PC-9 (cell line): Measurements from ENCODE around the gene SPESP1. TPM values are rescaled to one million over a fixed set of nuclear protein-coding genes. Genes with fewer than 3 reads are reported as not detected.

Experiments used
- BruUV-seq: library from RNA; stranded (reverse); fragments of 400-500 nt; replicated peaks from 2 replicates; lab custom pipeline; 2021; lab: Mats Ljungman, UMichigan
- CTCF ChIA-PET: fragments of 300-600 bp; sonication (Branson Sonifier 250); formaldehyde crosslinking; loops from one replicate; lab custom pipeline; 2022; ENCODE audit warnings: antibody characterized with exemption; lab: Charles Lee
- POLR2A ChIA-PET: fragments of 300-600 bp; sonication (Branson Sonifier 250); formaldehyde crosslinking; loops from one replicate; lab custom pipeline; 2022; ENCODE audit warnings: antibody characterized with exemption; ENCODE audit not compliant: unreplicated experiment; lab: Charles Lee
- DNase-seq, 2 experiments: peaks; one replicate each; pipeline versions ENCODE4 v3.0.0 to v3.0.0-alpha.2; 2015 to 2022; ENCODE audit warnings: mixed read lengths in 1 of 2
- H2AFZ ChIP-seq: fragments of 200-600 bp; sonication (generic); 2 replicates; pipeline ENCODE4 v1.8.1; 2017; ENCODE audit warnings: antibody characterized with exemption
- H3F3A ChIP-seq: fragments of 200-600 bp; sonication (generic); 2 replicates; pipeline ENCODE4 v1.8.1; 2017; ENCODE audit warnings: antibody characterized with exemption, mild to moderate bottlenecking, low read depth; ENCODE audit not compliant: insufficient read depth
- H3K27ac ChIP-seq: fragments of 200-600 bp; sonication (generic); 2 replicates; pipeline ENCODE4 v1.6.1; 2016; ENCODE audit warnings: mixed run types
- H3K27me3 ChIP-seq: fragments of 200-600 bp; sonication (generic); 2 replicates; pipeline ENCODE4 v1.6.1; 2016; ENCODE audit warnings: low read depth, mixed run types; ENCODE audit not compliant: insufficient read depth
- H3K36me3 ChIP-seq: fragments of 200-600 bp; sonication (generic); 2 replicates; pipeline ENCODE4 v1.6.1; 2016; ENCODE audit warnings: low read depth, mixed run types
- H3K4me1 ChIP-seq: fragments of 200-600 bp; sonication (generic); replicated peaks from 2 replicates; pipeline ENCODE4 v1.6.1; 2016; ENCODE audit warnings: mixed run types; ENCODE audit not compliant: insufficient read depth
- H3K4me2 ChIP-seq: fragments of 200-600 bp; sonication (generic); 2 replicates; pipeline ENCODE4 v1.6.1; 2017; ENCODE audit warnings: mixed run types
- H3K4me3 ChIP-seq: fragments of 200-600 bp; sonication (generic); 2 replicates; pipeline ENCODE4 v1.6.1; 2016; ENCODE audit warnings: mixed run types
- H3K79me2 ChIP-seq: fragments of 200-600 bp; sonication (generic); 2 replicates; pipeline ENCODE4 v1.6.1; 2017; ENCODE audit warnings: low read depth, mixed run types
- H3K9me2 ChIP-seq: fragments of 200-600 bp; sonication (generic); 2 replicates; pipeline ENCODE4 v1.8.1; 2017; ENCODE audit warnings: mild to moderate bottlenecking; ENCODE audit not compliant: insufficient read depth
- H3K9me3 ChIP-seq: fragments of 200-600 bp; sonication (generic); 2 replicates; pipeline ENCODE4 v1.8.1; 2016; ENCODE audit warnings: low read depth; ENCODE audit not compliant: insufficient read depth
- H4K20me1 ChIP-seq: fragments of 200-600 bp; sonication (generic); 2 replicates; pipeline ENCODE4 v1.8.1; 2017; ENCODE audit not compliant: insufficient read depth
- EZH2 ChIP-seq: fragments of 200-600 bp; sonication (generic); IDR thresholded peaks from 2 replicates; pipeline ENCODE4 v1.8.0; 2017; ENCODE audit warnings: antibody characterized with exemption, low read depth
- intact Hi-C: fragments of 100-400 bp; cut with micrococcal nuclease; formaldehyde crosslinking; loops from one replicate; pipeline ENCODE4 v1.10.0; 2022; ENCODE audit not compliant: unreplicated experiment
- total RNA-seq: library from RNA; stranded (reverse); gene quantifications from 2 replicates; pipeline ENCODE4 v1.2.3, GENCODE V29; 2021
- TF ChIP-seq, protein P1 (sequence below): fragments of 200-600 bp; sonication (generic); conservative IDR thresholded peaks from 2 replicates; pipeline ENCODE4 v1.6.1; 2017; ENCODE audit warnings: mixed run types, antibody characterized with exemption, mild to moderate bottlenecking, moderate library complexity

SPESP1 gene
- total RNA-seq, 1 experiment from 2014 or later, result not detected

DNA sequence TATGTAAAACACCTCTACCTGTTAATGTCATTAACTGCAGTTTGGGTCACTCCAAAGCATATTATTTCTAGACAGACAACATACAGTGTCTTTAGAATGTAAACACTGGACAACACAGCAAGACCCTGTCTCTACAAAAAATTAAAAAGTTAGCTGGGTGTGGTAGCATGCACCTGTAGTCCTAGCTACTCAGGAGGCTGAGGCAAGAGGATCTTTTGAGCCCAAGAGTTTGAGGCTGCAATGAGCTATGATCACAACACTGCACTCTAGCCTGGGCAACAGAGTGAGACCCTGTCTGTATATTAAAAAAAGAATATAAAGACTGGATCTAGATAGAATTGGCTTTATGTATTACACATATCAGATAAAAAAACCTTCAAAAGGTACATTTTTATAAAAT, 20.0 kb upstream of the SPESP1 start:
- H3K4me2 ChIP-seq, result no peak overlapping the region
- no peak overlapping the region for H3K27ac ChIP-seq
- intact Hi-C loops, result no loop called here
- no peaks in the 10 kb centered on the region for H3K79me2 ChIP-seq
- H4K20me1 ChIP-seq, result no peaks in the 10 kb centered on the region
- H3K9me2 ChIP-seq, result no peaks in the 10 kb centered on the region
- no TSS peak for BruUV-seq
- no peaks in the 10 kb centered on the region for H3K36me3 ChIP-seq
- H3K4me3 ChIP-seq, result no peak overlapping the region
- ChIA-PET CTCF (interaction anchor here (0.5 kb wide), 1 partner anchor 131 kb away, joined by 4 read pairs; no protein-coding TSS in a partner anchor), POLR2A (no interaction called here)
- no peaks in the 10 kb centered on the region for H3K27me3 ChIP-seq
- no peaks in the 10 kb centered on the region for H3K9me3 ChIP-seq
- no peak for TF ChIP-seq EZH2
- TF ChIP-seq, protein P1, sequence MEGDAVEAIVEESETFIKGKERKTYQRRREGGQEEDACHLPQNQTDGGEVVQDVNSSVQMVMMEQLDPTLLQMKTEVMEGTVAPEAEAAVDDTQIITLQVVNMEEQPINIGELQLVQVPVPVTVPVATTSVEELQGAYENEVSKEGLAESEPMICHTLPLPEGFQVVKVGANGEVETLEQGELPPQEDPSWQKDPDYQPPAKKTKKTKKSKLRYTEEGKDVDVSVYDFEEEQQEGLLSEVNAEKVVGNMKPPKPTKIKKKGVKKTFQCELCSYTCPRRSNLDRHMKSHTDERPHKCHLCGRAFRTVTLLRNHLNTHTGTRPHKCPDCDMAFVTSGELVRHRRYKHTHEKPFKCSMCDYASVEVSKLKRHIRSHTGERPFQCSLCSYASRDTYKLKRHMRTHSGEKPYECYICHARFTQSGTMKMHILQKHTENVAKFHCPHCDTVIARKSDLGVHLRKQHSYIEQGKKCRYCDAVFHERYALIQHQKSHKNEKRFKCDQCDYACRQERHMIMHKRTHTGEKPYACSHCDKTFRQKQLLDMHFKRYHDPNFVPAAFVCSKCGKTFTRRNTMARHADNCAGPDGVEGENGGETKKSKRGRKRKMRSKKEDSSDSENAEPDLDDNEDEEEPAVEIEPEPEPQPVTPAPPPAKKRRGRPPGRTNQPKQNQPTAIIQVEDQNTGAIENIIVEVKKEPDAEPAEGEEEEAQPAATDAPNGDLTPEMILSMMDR, result no peak
- no peaks in the 10 kb centered on the region for H3K4me1 ChIP-seq
- DNase-seq, result no peak
- H2AFZ ChIP-seq, result no peak overlapping the region
- H3F3A ChIP-seq, result no peaks in the 10 kb centered on the region

DNA sequence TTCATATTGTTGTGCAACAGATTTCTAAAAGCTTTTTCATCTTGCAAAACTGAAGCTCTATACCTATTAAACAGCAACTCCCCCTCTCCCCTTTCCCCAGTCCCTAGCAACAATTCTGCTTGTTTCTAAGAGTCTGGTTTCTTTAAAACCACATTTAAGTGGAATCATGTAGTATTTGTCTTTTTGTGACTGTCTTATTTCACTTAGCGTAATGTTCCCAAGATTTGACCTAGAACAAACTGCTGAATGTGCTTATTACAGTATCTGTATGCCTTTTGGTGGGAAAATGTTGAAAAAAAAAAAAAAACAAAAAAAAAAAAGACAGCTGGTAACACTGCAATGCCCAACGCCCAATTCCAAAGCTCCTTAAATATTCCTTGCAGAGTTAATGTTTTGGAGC, 19.5 kb upstream of the SPESP1 start:
- Histone ChIP-seq H3K27me3 (no peaks in the 10 kb centered on the region), H3K4me1 (no peaks in the 10 kb centered on the region), H3K27ac (no peak overlapping the region), H3K79me2 (no peaks in the 10 kb centered on the region), H4K20me1 (no peaks in the 10 kb centered on the region), H3K36me3 (no peaks in the 10 kb centered on the region), H3K9me2 (no peaks in the 10 kb centered on the region), H3F3A (no peaks in the 10 kb centered on the region), H3K4me2 (no peak overlapping the region), H3K4me3 (no peak overlapping the region), H2AFZ (no peak overlapping the region), H3K9me3 (no peaks in the 10 kb centered on the region)
- POLR2A ChIA-PET, result no interaction called here
- TF ChIP-seq, protein P1, result no peak
- TF ChIP-seq EZH2, result no peak
- no TSS peak for BruUV-seq
- no peak for DNase-seq
- CTCF ChIA-PET, result interaction anchor here (0.5 kb wide), 1 partner anchor 131 kb away, joined by 4 read pairs; no protein-coding TSS in a partner anchor
- intact Hi-C loops, result no loop called here

DNA sequence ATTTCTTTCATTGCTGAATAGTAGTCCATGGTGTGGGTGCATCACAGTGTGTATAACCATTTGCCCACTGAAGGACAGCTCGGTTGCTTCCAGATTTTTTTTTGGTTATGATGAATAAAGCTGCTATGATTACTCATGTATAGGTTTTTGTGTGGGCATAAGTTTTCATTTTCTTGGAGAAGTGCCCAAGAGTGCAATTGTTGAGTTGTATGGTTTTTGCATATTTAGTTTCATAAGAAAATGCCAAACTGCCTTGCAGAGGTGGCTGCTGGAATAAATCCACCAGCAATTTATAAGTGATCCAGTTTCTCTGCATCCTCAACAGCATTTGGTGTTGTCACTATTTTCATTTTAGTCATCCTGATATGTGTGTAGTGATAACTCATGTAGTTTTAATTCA, 8.4 kb upstream of the SPESP1 start:
- Histone ChIP-seq H3K36me3 (no peaks in the 10 kb centered on the region), H3K4me2 (no peak overlapping the region), H3K4me3 (no peak overlapping the region), H2AFZ (no peak overlapping the region), H3K9me2 (no peaks in the 10 kb centered on the region), H3K27me3 (no peaks in the 10 kb centered on the region), H4K20me1 (no peaks in the 10 kb centered on the region), H3F3A (no peaks in the 10 kb centered on the region), H3K79me2 (no peaks in the 10 kb centered on the region), H3K9me3 (no peaks in the 10 kb centered on the region), H3K27ac (no peak overlapping the region), H3K4me1 (no peaks in the 10 kb centered on the region)
- intact Hi-C loops, result no loop called here
- DNase-seq, result no peak
- no peak for TF ChIP-seq EZH2
- TF ChIP-seq, protein P1, result no peak
- POLR2A ChIA-PET, result no interaction called here
- BruUV-seq, result no TSS peak
- CTCF ChIA-PET, result no interaction called here
